ENCODE results near the gene SMPD4.
"Not testable (repeated sequence)": the region's sequence is repeated elsewhere in the genome, so short reads cannot be mapped to it uniquely, and the experiment has no call there.

GRCh38 chr2:130229161-130229510, 47.7 kb upstream of the SMPD4 start:
- not testable (repeated sequence) for TF ChIP-seq POLR2A, POLR2AphosphoS5 (IDR thresholded peaks at IDR 0.05; ENCODE audit: low read depth, low read length)
